Measurements from ENCODE around the gene PPIL6.
A peak's percentile ranks its signal among the peaks of the same experiment; 100 is the strongest.

Gene PPIL6

DNA sequence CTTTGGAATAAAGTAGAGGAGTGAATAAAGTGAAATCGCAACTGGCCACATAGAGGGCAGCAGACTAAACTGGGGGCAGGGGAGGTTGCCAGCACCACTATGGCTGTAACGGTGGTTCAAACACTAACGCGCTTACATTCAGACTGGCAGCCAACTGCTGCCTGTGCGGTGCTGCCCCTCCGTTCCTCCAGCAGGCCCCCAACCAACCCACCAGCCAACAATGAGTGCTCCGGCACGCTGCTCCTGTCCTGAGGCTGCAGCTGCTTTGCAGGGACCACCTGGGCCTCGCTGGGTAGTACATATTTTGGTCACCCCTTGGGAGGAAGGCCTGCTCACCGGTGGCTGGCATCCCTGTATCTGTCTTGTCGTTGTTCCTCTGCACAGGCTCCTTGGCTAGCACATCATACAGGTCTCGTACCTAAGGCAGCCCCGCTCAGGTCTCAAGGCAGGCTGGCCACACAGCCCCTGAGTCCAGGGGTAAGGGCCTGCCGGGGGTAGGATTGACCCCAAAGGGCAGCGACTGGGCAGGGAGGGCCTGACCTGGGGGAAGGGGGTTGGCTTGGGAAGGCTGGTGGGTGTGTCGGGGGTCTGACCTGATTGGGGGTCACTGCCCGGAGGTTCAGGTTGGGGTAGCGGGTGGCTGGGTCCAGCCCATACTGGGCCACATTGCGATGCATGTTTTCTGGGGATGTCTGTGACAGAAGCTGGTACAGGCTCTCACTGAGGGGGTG, 8.8 kb upstream of the PPIL6 start:
- DNase-seq (ENCODE audit: low spot score), result no peak

GRCh38 chr6:109448615-109449014, 8.2 kb upstream of the PPIL6 start:
- DNase-seq (ENCODE audit: low spot score), result no peak

GRCh38 chr6:109447878-109448555, 7.6 kb upstream of the PPIL6 start:
- no peak for DNase-seq (ENCODE audit: low spot score)

- DNase-seq (ENCODE audit: low spot score), result no peak
These were observed 6.7 kb upstream of the PPIL6 start for GRCh38 chr6:109447087-109447486.

DNA sequence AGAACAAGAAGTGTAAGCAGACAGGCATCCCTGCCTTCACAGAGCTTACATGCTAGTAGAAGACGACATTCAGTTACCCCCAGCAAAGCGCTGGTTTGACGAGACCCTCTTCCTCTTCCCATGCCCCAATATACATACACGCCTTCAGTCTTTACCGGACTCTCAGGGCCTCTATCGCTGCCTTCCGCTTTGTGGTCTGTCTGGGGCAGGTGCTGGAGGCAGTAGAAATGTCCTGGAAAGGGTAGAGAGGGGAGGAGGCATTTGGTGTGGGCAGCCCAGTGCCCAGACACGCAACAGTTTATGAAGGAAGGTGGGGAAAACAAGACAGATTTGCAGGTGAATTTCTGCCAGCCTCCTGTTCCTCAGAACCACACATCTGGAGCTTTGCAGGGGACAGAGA, 6.1 kb upstream of the PPIL6 start:
- no peak for DNase-seq (ENCODE audit: low spot score)

GRCh38 chr6:109446072-109446471, 5.6 kb upstream of the PPIL6 start:
- DNase-seq (ENCODE audit: low spot score), result no peak

GRCh38 chr6:109445382-109445781, 5.0 kb upstream of the PPIL6 start:
- DNase-seq (ENCODE audit: low spot score), result no peak

- no peak for DNase-seq (ENCODE audit: low spot score)
These were observed 3.1 kb upstream of the PPIL6 start for GRCh38 chr6:109443425-109443950.

- no peak for DNase-seq (ENCODE audit: low spot score)
These were observed 2.0 kb upstream of the PPIL6 start for GRCh38 chr6:109442393-109442924.

GRCh38 chr6:109441069-109441816, 815 bp upstream of the PPIL6 start:
- no peak for DNase-seq (ENCODE audit: low spot score)

DNA sequence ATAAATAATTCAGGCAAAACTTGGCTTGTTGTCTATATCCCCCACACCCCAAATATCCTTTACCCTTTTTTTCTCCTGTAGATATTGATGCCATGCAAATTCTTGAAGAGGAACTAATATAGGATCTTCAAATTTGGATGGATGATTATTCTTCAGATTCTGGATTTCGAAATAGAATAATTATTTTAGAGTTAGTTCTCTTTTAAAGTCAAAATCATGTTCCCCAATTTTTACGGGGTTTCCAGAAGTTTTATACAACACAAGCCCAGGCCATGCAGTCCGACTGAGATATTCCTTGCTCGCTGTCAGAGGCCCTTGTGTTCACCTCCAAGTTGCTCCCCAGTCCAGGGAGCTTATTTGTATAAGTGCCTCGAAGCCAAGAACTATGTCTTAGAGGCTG, 4.4 kb downstream of the PPIL6 start:
- no peak for DNase-seq (ENCODE audit: low spot score)

DNA sequence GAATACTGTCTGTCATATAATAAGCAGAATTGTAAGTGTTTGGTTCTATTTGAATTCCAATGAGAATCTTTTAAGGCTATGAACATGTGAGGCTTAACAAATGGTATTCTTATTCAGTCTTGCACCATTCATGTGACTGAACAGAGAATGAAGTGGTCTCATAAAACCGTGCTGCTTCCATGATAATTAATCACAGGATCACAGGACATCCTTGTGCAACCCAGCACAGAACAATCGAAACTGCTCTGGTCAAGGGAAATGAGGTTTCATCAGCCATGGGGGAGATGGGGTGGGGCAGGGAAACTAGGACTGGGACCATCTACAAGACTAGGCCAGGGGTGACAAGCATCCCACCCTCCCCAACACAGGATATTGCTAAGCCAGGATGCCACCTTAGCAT, 6.0 kb downstream of the PPIL6 start:
- no peak for DNase-seq (ENCODE audit: low spot score)

- no peak for DNase-seq (ENCODE audit: low spot score)
These were observed 10.9 kb downstream of the PPIL6 start for GRCh38 chr6:109429496-109429895.

- no peak for DNase-seq (ENCODE audit: low spot score)
These were observed 11.4 kb downstream of the PPIL6 start for GRCh38 chr6:109428889-109429477.

DNA sequence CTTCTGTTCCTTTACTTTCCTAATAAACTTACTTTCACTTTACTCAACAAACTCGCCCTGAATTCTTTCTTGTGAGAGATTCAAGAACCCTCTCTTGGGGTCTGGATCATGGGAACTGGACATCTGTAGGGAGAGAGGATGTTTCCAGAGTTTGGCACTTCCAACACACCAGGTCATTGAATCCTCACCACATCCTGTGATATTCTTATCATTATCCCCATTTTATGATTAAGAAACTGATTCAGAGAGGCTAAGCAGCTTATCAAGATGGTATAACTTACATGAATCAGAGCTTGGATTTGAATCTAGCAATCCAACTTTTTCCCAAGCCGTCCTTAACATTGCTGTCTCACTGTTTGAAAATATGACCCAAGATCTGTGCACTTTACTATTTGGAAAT, 15.5 kb downstream of the PPIL6 start:
- no peak for DNase-seq (ENCODE audit: low spot score)

DNA sequence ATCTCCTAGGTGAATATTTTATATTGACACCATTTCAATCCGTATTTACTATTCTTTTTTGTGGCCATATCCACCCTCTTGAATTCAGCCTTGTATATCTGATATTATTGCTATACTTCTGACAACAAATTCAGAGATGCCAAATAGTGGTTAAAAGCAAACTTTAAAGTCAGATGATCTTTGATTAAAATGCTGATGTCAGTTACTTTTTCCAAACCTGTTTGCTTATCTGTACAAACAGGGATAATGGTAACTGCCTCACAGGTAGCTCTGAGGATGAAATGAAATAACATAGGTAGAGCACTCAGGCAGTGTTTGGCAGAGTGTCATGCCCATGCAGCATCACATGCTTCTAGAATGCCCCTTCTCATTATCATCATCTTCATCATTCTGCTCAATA, 19.2 kb downstream of the PPIL6 start:
- no peak for DNase-seq (ENCODE audit: low spot score)

DNA sequence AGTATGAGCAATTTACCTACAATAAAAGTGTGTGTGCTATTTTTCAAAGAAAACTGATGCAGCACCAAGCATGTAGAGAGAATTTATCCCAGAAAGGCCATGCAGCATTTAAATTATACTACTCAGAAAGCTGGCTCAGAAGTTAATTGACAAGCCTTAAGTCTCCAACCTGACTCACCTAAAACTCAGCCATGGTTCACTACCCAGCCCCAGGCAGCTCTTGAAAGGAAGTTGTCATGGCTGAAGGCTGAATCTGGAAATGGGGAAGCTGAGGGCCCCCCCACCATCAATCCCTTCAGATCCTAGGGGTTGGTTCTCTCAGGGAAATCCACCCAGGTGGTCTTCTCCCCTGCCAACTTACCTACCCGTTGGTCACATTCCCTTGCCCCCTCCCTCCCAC, 19.7 kb downstream of the PPIL6 start:
- DNase-seq (ENCODE audit: low spot score), result no peak

DNA sequence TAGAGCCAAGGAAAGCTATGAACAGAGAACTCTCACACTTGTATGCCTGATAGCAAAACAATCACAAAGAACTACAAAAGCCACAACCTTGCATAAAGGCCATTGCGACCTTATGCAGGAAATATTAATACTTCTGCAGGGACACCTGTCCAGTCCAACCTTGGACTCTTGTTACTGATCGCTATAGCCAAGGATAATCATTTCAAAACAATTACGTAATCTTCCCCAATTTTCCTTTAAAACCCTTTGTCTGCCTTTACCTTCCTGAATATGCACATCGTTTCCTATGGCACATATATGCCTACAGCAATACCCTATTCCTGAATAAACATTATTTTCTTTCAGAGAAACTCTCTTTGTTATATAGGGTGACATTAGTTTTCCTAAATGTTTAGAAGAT, 22.8 kb downstream of the PPIL6 start:
- no peak for DNase-seq (ENCODE audit: low spot score)

GRCh38 chr6:109411034-109411433, 29.4 kb downstream of the PPIL6 start:
- no peak for DNase-seq (ENCODE audit: low spot score)

DNA sequence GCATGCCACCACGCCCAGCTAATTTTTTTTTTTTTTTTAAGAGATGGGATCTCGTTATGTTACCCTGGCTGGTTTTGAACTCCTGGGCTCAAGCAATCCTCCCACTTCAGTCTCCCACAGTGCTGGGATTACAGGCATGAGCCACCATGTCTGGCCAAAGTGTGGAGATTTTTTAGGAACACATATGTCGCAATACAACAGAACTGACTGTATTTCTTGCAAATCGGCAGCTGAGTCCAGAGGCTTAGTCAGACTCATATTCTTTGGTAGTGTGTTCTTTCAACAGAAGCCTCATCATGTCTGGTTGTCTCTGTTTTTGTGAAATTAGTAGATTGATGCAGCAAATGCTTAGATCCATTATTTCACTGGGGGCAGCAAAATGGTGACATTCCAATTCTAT, 34.2 kb downstream of the PPIL6 start:
- DNase-seq (ENCODE audit: low spot score), result no peak

- peak; percentile 50 for DNase-seq (ENCODE audit: low spot score)
These were observed 43.4 kb downstream of the PPIL6 start for GRCh38 chr6:109397020-109397419.

DNA sequence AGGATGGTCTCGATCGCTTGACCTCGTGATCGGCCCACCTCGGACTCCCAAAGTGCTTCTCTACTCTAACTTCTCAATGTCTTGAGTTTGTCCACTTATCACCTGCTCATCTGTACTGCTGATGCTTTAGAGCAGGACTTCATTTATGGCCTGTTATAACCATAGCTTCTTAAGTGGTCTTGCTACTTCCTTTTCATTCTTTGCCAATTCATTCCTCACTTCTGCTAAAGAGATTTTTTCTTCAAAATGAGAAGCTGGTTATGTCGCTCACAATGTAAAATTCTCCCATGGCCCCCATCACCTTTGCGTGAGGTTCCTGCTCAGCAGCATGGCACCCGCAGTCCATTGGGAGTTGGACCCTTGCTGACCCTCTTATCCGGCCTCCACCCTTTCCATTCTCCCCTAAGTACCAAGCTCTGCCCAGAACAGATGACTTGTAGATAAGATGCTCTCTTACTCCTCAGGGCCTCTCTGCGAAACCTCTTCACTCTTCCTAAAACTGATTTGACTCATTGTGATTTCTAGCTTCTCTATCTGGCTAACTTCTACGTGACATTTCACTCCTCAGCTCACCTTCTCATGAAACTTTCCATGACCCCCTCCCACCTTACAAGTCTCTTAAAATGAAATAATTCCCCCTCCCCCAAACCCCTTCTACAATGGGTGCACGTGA, 44.2 kb downstream of the PPIL6 start:
- no peak for DNase-seq (ENCODE audit: low spot score)

Measured in pons (tissue), 1 donor.